ENCODE data around the gene TMEM59L. TPM values are rescaled to one million over a fixed set of nuclear protein-coding genes. Genes with fewer than 3 reads are reported as not detected.

Gene TMEM59L
- total RNA-seq, 4 donors from 2014 or later, result 0.96 to 4.0 (median 2.0) TPM

- no peak for ATAC-seq
- peak overlapping the region in 2 of 4 donors; percentile 73 to 88 for H3K27ac ChIP-seq
- 76 to 84% methylated on average over 3 to 13 of the region's 34 CpGs for WGBS, 2 donors (ENCODE audit: low coverage in 1 of 2)
These were observed 34.1 kb downstream of the TMEM59L start for GRCh38 chr19:18646535-18647370.

DNA sequence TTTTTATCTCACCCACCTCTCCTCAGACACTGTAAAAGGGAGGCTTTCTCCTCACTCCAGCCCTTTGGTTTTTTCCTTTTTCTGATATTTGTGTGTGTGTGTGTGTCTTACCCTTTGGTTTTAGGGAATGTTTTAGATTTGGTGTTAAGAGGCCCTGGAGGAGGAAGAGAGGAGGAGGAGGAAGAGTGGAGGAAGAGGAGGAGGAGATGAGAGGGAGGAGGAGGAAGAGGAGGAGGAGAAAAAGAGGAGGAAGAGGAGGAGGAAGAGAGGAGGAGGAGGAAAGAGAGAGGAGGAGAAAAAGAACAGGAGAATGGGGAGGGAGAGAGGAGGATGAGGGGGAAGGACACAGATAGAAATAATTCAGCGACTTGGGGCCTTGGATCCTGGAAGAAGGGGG is 34.7 kb downstream of the TMEM59L start:
- no peaks in the 10 kb centered on the region for H3K27me3 ChIP-seq
- ATAC-seq, result no peak
- peak overlapping the region in 3 of 4 donors; percentile 29 to 93 (median 88) for H3K27ac ChIP-seq
- H3K36me3 ChIP-seq, result no peaks in the 10 kb centered on the region
- H3K4me1 ChIP-seq, result peaks cover 2 to 84% (median 53%) of the 10 kb centered on the region in 3 donors
- WGBS, 2 donors (ENCODE audit: low coverage in 1 of 2), result 100% methylated on average over 1 of the region's 1 CpG; no CpG with 5 or more reads in 1 of the 2 donors
- no peak overlapping the region for H3K4me3 ChIP-seq
- H3K9me3 ChIP-seq, result no peaks in the 10 kb centered on the region
- TF ChIP-seq POLR2AphosphoS5 (IDR thresholded peaks at IDR 0.05) (no peak), EP300 (IDR thresholded peaks at IDR 0.05) (no peak), POLR2A (IDR thresholded peaks at IDR 0.05) (no peak), CTCF (IDR thresholded peaks at IDR 0.05) (no peak)

More at GRCh38 chr19:18646535-18647370, 34.1 kb downstream of the TMEM59L start:
- Histone ChIP-seq H3K9me3 (no peaks in the 10 kb centered on the region), H3K27me3 (no peaks in the 10 kb centered on the region), H3K36me3 (no peaks in the 10 kb centered on the region), H3K4me1 (peaks cover 2 to 78% (median 49%) of the 10 kb centered on the region in 3 donors), H3K4me3 (no peak overlapping the region)
- TF ChIP-seq CTCF (IDR thresholded peaks at IDR 0.05) (no peak), EP300 (IDR thresholded peaks at IDR 0.05) (no peak), POLR2AphosphoS5 (IDR thresholded peaks at IDR 0.05) (no peak), POLR2A (IDR thresholded peaks at IDR 0.05) (no peak)

DNA sequence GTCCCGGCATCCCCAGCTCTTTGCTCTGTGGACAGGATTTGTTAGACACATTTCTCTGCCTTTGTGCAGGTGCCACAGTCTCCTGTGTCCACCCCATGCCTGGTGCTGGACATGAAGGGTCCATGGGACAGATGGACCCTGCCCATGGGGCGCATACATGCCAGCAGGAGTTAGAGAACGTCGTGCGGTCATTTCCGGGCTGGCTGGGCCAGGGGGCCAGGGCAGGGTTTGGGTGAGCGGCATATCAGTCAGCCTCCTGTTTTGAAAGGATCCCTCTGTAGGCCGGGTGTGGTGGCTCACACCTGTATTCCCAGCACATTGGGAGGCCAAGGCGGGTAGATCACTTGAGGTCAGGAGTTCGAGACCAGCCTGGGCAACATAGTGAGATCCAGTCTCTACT is 35.1 kb downstream of the TMEM59L start:
- no peak for ATAC-seq
- H3K9me3 ChIP-seq, result no peaks in the 10 kb centered on the region
- H3K4me3 ChIP-seq, result no peak overlapping the region
- H3K4me1 ChIP-seq, result peaks cover 2 to 89% (median 53%) of the 10 kb centered on the region in 3 donors
- TF ChIP-seq CTCF (IDR thresholded peaks at IDR 0.05) (no peak), EP300 (IDR thresholded peaks at IDR 0.05) (no peak), POLR2AphosphoS5 (IDR thresholded peaks at IDR 0.05) (no peak), POLR2A (IDR thresholded peaks at IDR 0.05) (no peak)
- peak overlapping the region in 3 of 4 donors; percentile 29 to 93 (median 88) for H3K27ac ChIP-seq
- no peaks in the 10 kb centered on the region for H3K36me3 ChIP-seq
- 80 to 86% methylated on average over 1 of the region's 10 CpGs for WGBS, 2 donors (ENCODE audit: low coverage in 1 of 2)
- H3K27me3 ChIP-seq, result no peaks in the 10 kb centered on the region

- no peaks in the 10 kb centered on the region for H3K9me3 ChIP-seq
- peak overlapping the region in 1 of 2 donors; percentile 37 for H3K4me3 ChIP-seq
- peak; percentile 12 for ATAC-seq
- no peak for TF ChIP-seq CTCF (IDR thresholded peaks at IDR 0.05)
- peak; percentile 46 for TF ChIP-seq POLR2AphosphoS5 (IDR thresholded peaks at IDR 0.05)
- peaks cover 2 to 90% (median 53%) of the 10 kb centered on the region in 3 donors for H3K4me1 ChIP-seq
- no peaks in the 10 kb centered on the region for H3K36me3 ChIP-seq
- H3K27ac ChIP-seq, result peak overlapping the region; percentile 79 to 98 (median 90)
- 51% methylated on average over 11 of the region's 13 CpGs; no CpG with 5 or more reads in 1 of the 2 donors for WGBS, 2 donors (ENCODE audit: low coverage in 1 of 2)
- no peaks in the 10 kb centered on the region for H3K27me3 ChIP-seq
These were observed 36.3 kb downstream of the TMEM59L start for GRCh38 chr19:18648973-18649315.
